HG03159 (cell line): ENCODE data around the gene TLL1.

Experiments used
- ATAC-seq: cut with Tn5 transposase; IDR thresholded peaks from one replicate; pipeline ENCODE4 v1.9.1; 2021; ENCODE audit warnings: mild to moderate bottlenecking, moderate library complexity; ENCODE audit not compliant: unreplicated experiment

The TLL1 gene

DNA sequence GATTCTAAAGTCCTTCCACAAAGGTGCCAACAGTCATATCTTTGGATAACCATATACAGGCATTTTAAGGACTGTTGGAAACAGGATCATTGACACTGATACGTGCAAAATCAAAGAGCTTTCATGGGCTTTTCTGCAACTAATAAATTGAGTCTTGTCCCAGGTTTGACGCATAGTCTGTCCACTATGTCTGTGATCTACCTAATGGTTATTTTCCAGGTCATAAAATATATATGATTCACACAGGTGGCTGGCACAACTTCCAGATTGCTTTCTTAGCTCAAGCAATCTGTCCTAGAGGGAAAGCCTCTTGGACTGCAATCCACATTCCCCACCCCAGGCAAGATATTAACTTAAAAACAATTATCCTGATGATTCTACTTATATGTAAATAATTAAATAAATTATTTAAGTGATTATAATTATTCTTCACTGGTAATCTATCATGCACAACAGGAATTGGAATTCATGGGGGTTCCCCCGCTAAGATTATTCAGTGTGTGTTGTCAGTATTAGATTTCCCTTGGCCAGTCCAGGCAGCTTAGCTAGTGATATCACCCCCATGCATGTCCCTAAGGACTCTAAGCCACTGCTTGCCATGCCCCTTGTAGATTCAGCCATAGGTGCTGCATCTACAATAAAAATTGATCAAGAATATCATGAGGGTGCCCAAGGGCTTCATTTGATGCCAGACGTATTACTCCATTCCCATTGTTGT, 97.8 kb downstream of the TLL1 start:
- ATAC-seq: no peak

DNA sequence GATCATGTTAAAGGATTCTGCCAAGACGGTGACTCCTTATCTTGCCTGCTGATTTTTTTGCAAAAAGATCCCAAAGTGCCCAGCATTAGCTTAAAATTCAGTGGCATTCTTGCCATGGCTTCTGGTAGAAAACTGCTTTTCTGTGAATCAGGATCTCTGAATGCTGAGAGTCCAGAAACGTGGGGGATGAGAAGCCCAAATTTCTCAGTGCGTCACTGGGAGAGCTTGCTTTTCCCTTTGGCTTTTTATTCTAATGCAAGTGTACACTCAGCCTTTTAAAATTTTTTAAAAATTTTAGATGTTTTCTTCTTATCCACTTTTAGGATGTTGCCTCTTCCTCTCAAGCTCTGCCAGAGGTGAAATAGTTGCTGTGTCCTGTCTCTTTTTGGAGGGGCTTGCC, 98.4 kb downstream of the TLL1 start:
- ATAC-seq: no peak

DNA sequence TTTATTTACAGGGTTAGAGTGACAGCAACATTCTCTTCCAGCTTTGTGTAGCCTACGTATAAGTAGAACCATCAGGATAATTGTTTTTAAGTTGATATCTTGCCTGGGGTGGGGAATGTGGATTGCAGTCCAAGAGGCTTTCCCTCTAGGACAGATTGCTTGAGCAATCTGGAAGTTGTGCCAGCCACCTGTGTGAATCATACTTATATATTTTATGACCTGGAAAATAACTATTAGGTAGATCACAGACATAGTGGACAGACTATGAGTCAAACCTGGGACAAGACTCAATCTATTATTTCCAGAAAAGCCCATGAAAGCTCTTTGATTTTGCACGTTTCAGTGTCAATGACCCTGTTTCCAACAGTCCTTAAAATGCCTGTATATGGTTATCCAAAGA, 98.9 kb downstream of the TLL1 start:
- no peak for ATAC-seq

DNA sequence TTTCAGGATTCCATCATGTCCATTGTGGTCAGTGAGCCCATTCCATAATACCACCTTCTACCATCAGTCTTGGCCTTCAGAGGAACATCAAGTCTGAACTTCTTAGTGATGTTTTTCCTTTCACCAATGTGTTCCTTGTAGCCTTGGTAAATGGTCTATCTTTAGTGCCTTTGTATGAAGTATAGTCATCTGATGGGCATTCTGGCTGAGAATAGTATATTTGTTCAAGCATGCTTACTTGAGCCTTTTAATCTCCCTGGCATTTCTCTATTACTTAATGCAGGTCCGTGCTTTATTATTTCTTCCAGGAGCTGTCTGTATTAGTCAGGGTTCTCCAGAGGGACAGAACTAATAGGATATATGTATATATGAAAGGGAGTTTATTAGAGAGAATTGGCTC, 99.7 kb downstream of the TLL1 start:
- ATAC-seq: no peak

DNA sequence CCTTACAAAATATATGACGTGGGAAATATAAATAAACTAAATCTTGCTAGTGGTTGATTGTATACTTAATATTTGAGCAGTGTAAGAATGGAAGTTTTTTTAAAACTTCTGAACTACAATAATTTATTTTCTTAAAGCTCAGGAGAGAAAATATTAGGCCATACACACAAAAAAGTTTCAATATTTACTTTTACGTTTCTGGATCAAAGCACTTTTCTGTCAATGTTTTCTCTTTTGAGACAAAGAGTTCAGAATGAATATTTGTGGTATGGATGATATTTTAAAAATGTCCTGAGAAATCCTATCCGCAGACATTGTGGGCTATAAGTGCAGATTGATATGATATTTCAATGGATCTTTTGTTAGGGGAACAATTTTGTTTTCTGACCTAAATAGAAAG, 109.9 kb downstream of the TLL1 start:
- ATAC-seq: no peak

DNA sequence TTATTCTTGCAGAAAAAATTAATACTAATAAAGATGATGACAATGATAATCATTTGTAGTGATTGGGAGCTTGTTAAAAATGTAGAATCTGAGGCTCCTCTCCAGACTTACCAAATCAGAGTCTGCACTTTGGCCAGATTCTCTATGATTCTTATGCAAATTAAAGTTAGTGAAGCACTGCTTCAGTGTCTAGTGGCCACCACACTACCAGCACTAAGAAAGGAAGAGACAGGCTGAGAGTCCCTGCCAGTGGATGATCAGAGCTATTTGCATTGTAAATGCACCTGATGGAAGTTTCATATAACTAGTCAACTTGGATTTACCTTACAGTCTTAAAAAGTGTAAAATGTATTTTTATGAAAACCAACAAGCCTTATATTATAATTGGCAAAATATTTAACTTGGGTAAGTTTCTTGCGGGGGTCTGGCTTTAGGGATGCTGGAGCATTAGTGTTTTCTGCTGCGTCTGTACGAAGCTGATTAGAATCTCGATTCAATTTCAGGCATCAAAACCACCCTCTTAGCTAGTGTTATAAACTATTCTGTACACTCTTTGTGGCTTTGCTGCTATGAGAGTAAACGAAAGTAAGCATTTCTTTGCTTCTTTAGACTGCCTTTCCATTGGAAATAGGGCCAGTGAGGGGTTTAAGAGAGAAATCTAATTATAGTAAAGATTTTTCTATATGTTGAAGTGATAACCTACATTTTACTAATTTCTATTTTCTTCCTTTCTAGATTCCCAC, 114.1 kb downstream of the TLL1 start:
- ATAC-seq: no peak

DNA sequence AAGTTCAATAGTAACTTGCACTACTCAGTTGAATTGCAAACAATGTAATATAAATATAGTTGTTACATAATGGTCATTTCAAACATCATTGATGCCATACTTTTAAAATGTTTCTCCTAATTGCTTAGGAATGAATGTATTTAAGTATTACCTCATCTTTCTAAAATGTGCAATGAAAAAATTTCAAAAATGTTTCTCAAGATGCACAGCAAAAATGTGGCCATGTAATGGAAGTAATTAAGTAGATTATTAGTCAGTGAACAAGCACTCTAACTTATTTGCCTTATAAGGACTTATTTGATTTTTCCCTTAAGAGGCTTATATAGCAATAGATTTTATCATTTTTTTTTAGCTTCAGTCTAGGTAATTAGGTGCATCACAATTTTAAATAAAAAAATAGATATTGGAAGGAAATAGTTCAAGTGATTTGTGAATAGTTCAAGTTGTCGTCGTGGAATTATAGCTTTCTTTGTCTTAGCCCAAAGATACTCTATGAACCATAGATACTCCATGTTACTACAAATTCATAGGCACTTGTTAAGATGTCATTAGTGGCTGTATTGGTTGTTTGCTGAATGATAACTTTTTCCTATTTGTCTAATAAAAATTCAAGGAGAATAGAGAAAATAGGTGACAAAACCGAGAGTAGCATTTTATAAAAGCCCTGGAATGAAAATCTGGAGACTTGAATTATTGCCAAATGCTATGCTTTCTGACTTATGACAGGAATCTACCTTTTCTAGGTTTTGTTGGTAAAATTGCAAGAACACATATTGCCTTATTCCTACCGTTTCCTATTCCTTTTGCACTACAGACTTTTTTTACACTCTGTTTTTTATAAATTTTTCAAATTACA, 118.5 kb downstream of the TLL1 start:
- ATAC-seq: no peak

DNA sequence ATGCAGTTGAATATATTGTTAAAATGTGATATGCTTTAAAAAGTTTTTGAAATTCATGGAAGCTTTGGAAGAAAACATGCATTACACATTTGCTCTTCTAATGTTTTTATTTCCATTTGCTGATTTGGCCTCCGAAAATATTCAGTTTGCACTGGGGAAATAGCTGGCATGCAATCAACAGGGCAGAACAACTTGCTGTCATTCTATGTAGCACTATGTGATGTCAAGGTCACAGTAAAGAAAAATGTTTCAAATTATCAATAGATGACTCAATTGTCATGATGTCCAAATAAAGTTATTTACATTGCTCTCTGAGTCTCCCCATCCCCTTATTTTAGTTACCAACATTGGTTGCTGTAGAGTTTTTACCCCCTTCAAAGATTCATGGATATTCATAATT, 119.2 kb downstream of the TLL1 start:
- no peak for ATAC-seq

DNA sequence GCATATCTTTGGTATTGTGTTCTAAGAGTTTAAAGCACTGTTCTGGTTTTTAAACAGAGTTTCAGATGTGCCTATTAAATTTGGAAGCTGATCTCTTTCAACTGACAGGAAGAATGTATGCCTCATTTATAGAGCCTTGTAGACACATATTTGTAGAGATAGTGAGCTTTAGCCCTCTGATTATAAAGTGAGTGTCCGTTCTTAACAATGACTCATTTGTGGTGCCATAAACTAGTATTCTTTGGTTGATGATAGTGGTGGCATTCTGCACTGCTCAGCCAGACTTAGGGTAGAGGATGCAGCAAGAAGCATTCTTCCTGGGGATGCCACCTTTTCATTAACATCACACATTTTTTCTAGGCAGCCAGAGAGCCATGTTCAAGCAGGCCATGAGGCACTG, 121.7 kb downstream of the TLL1 start:
- no peak for ATAC-seq

DNA sequence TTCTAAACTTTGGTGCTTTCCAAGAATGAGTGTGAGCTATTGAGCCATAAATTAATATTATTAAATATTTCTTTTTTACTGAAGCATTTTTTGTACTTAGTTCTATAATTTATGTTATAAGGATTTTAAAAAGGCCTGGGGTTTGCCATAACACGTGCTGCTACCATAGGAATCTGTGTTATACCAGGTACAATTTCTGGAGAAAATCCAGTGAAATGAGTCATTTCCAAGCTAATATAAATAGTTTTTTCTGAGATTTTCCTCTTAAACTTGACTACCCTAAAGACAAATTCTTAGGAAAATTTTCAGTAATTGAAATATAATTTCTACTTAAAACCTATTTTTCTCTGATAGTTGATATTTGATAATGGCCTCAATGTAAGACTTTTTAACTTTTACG, 130.8 kb downstream of the TLL1 start:
- ATAC-seq: no peak

DNA sequence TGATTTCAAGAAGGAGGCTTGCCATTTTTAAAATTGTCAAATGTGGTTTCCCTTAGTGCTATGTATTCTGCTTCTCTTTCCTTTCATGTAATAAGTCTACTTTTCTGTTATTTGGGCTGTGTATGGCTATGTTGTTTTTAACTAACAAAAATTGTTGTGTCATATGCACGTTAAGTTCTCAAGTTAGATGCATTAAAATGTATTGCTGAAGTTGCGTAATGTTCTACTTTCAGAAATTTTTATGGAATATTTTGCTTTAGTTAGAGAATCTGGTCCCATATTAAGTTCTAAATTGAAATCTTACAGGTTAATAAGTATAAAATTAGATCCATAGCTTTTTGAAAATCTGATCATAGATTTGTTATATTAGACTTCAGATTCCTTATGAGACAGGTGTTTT, 133.2 kb downstream of the TLL1 start:
- no peak for ATAC-seq

DNA sequence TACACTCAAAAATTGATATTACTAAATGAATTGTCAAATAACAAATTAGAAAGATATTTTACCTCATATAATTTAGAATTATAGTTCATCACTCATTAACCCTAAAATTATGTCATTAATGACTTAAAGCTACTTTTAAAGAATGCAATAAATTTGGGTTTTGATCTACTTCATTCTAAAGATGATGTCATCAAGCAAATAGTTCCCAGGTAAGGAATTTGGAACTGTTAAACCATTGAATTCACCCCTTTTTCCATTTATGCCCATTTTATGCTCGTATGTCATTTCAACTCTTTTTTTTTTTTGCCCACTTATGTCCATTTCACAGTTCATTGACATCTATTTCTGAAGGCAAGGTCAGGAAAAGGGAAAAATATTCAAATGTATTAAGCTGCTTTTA, 135.5 kb downstream of the TLL1 start:
- no peak for ATAC-seq

DNA sequence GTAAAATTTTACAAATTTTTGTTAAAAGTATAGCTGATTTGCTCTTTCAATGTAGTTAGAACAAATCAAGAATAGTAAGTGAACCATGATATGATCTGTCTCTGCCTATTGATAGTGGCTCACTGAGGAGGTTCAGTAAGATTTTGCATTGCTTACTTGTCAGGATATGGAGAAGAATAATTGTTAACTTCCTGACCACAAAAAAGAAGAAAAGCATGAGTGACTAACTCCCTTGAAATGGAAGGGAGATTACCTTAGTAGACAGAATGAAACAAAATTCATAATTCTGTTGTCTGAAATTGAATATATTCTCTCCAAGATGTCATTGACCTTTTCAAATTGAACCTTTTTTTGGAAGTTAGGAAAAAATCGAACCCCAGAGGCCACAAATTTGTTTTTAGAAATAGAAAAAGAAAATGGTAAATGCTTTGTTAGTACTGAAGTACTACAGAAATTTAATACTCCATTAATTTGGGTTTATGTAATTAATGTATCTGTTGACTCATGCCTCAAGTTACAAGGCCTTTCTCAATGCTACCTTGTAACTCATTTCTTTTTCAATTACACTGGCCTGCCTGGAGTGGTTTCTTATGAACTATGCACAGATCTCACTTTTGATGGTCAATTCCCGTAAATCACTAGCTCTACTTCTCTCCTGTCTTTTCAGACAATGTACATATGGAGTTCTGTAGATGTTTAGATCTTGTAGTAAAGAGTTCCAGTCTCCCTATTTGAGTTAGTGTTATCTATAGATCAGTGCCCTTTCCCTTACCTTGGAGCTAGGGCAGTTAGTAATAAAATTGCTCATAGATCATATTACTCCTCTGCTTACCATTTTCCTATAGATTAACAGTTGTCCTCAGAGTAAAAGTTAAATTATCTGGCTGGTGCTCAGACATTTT, 139.3 kb downstream of the TLL1 start:
- no peak for ATAC-seq

DNA sequence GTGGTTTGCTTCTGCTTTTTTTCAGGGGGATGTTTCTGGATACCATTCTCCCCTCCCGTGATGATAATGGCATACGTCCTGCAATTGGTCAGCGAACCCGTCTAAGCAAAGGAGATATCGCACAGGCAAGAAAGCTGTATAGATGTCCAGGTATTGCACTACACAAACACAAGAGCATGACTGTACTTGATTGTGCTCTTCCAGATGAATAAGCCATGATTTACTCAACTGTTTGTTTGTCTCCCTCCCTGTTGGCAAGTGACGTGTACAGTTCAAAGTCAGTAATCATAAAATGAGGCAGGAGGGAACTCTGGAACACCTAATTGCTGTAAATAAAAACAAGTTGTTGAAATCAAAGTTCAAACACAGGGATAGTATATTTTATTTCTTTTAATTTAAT, 141.4 kb downstream of the TLL1 start:
- no peak for ATAC-seq

DNA sequence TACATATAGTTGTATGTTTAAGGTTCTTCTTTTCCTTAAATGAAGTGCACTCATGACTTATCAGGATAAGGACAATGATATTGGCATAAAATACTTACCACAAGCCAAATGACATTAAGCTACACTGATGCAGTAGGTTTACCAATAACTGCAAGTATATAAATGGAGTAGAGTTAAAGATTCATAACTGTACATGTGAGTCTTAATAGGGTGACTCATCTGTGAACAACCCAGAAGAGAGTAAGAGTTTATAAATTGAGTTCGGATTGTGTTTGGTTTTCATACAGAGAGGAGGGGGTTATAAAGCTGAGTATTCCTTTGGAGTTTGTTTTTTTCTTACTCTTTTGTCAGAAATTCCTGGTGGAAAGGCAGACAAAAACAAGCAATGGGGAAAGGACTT, 144.8 kb downstream of the TLL1 start:
- no peak for ATAC-seq

DNA sequence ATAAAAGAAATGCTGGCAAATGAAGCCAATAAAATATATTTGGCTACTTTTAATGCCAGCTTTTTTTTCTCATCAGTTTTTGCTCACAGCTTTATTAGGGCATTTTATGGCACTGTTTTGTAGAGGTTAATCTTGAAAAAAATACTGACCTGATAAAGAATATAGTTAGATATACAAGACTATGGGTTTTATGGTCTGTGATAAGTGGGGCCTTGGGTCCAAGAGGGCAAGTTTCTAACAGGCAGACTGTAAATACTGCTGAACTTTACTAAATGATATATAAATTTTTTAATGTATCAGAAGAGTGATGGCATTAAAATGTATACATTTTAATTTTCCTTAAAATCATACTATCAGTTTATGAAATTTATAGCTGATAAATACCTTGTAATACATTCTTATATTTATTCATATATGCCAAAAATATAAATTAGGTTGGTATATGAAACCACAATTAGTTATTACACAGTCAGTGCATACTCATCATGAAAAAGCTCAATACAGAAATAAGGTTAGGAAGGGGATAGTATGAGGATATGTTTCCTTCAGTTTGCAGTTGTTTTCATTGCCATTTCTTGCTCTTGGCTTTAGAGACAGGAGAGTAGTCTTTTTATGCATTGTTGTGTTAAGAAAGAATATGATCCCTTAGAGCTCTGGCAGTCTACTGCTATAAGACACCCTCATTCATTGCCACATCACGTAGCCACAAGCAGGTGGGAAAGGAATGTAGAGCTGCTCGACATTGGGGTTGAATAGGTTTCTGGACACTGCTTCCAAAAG, 146.6 kb downstream of the TLL1 start:
- no peak for ATAC-seq

DNA sequence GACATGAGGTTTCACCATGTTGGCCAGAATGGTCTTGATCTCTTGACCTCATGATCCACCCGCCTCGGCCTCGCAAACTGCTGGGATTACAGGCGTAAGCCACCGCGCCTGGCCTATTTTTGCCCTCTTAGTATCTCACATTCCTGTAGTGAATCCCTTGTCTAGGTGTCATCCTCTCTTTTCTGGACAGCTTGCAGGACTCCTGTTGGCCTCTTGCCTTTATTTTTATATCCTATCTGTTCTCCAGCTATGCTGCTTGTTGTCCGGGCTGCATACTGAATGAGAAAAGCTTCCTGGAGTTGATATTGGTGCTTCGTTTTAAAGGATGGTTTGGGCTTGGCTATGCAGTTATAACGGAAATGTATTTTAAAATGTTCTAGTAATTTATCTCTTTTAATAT, 148.6 kb downstream of the TLL1 start:
- no peak for ATAC-seq

DNA sequence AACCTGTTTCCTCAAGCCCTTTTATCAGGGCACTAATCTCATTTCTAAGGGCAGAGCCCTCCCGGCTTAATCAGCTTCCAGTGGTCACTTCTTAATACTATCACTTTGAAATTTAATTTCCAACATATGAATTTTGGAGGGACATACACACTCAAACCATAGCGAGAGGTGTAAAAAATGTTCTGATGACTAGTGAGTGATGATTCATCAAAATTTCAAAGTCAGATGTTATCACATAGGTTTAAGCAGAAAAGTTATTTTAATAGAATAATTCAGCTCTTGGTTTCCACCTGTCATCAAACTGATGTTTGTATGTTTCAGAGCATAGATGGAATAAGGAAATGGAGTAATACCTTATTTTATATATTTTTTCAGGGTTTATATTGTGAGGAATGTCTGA, 161.9 kb downstream of the TLL1 start:
- no peak for ATAC-seq

DNA sequence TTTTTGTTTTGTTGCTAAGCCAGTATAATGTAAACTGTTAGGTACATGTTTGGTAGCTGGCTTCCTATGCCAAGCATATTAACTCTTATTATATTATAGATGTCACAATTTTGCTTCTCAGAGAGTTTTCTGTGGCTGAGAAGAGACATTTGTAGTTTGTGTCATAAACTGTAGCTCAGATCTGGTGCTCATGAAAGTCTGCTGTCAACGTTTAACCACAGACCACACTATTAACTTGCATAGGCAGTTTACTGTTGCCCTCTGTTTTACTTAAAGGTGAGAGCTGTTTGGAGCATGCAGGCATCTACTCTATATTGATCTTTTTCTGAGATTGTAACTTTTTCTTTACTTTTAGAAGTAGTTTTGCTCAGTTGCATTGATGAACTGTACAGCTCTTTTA, 166.8 kb downstream of the TLL1 start:
- ATAC-seq: no peak

DNA sequence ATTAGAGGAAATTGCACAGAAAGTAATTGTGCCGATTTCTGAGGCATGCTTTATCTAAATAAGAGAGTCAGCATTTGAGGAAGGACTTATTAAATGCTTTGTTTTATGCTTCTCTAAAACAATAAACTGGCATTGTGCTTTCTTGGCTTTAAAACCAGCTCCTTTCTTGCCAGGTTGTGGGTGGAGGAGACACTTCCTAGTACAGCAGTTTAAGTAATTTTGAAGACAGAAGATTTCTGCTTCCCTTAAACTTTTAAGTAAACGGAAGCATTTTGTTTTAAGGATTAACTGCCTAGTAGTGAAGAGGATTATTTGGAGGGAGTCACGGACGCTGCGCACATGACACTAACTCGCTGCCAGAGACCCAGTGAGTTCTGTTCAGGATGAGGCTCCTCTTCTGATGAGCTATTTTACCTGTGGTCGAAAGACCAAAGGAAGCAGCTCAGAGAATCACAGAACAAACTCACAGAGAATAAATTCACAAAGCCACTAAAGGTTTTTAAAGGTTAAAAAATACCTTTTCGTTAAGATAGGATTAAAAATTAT, 169.5 kb downstream of the TLL1 start:
- ATAC-seq: no peak
